HG03066 (cell line): ENCODE measurements around the gene BABAM2.

ENCODE experiments used
- ATAC-seq: cut with Tn5 transposase; IDR thresholded peaks from one replicate; pipeline ENCODE4 v1.9.1; 2021; ENCODE audit warnings: low read depth; ENCODE audit not compliant: unreplicated experiment

The BABAM2 gene

GRCh38 chr2:28291811-28292440 lies 401.4 kb downstream of the BABAM2 start:
- ATAC-seq, result no peak

GRCh38 chr2:28292491-28292890 lies 402.0 kb downstream of the BABAM2 start:
- ATAC-seq, result no peak

DNA sequence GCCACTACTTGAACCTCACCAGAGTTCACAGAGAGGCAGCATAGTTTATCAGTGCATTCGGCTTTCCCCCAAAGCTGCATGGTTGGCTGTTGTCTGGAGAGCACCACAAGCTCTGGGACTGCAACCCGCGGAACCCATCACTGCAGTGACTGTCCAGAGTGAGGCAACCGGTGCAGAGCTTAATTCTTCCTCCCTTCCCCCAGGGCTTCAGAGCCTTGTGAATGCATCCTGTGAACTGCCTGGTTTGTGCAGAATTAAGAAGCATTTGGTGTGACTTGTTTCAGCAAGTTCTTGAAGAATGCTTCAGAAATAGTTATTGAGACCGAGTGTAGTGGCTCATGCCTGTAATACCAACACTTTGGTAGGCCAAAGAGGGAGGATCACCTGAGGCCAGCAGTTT lies 402.9 kb downstream of the BABAM2 start:
- ATAC-seq, result no peak

- ATAC-seq, result no peak
These were observed 403.9 kb downstream of the BABAM2 start for GRCh38 chr2:28294451-28294850.

- ATAC-seq, result no peak
These were observed 405.7 kb downstream of the BABAM2 start for GRCh38 chr2:28296243-28296642.

DNA sequence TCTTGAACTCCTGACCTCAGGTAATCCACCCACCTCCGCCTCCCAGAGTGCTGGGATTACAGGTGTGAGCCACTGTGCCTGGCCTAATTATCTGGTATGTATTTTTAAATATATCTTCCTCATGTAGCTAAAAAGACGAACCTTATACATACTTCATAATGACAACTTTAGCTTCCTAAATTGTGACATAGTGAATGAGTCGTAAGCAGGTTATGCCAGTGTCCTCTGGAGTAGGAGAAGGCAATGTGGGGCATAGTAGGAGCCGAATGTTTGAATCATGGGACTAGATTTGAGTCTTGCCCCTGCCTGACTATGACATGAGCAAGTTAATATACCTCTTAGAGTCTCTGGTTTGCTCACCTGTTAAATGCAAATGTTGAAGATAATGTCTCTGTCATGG lies 406.4 kb downstream of the BABAM2 start:
- no peak for ATAC-seq

GRCh38 chr2:28297531-28297930 lies 407.0 kb downstream of the BABAM2 start:
- no peak for ATAC-seq

GRCh38 chr2:28298406-28298805 lies 407.9 kb downstream of the BABAM2 start:
- ATAC-seq, result no peak

- ATAC-seq, result no peak
These were observed 410.2 kb downstream of the BABAM2 start for GRCh38 chr2:28300485-28301341.

GRCh38 chr2:28305202-28305601 lies 414.7 kb downstream of the BABAM2 start:
- ATAC-seq, result no peak

GRCh38 chr2:28310107-28310506 lies 419.6 kb downstream of the BABAM2 start:
- ATAC-seq, result no peak

GRCh38 chr2:28311660-28312249 lies 421.2 kb downstream of the BABAM2 start:
- ATAC-seq, result no peak

DNA sequence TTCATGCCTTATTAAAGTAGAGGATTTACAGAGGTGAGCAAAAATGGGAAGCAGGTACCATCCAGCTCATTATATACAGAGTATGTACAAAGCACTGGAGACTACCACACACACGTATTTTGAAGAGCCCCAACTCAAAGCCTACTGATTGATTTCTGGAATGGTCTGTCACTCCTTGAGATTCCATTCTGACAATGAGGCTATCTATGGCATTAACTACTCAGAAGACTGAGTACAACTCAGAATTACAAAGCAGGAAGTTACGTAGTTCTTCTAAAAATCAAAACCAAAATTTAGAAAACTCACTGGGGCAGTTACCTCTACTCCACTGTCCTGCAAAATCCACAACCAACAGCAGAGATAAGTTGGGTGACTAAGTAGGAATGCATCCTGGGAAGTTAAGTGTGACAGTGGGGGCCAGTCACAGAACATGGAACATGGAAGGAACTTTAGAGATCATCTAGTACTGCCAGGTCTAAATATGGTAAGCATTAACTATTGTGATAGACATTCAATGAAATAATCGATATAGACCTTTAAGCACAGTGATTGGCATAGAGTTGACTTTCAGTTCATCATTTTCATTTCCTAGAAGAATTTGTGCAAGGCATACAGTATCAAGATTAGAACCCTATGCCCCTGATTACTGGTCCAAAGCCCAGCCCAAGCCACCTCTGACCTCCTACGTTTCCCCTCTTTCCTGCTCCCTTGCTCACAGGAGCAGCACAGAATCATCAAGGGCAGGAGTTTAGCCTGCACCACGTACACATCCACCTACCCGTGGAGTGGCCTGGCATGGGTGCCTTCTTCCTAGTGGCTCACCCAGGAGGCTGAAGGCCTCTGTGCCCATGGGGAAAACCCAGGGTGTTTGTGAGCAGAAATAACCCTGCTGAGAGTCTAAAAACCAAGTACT lies 422.0 kb downstream of the BABAM2 start:
- no peak for ATAC-seq

GRCh38 chr2:28313220-28313784 lies 422.8 kb downstream of the BABAM2 start:
- no peak for ATAC-seq

- no peak for ATAC-seq
These were observed 424.4 kb downstream of the BABAM2 start for GRCh38 chr2:28314968-28315367.

- no peak for ATAC-seq
These were observed 426.2 kb downstream of the BABAM2 start for GRCh38 chr2:28316546-28317335.

- no peak for ATAC-seq
These were observed 426.9 kb downstream of the BABAM2 start for GRCh38 chr2:28317390-28317789.

- ATAC-seq, result no peak
These were observed 427.5 kb downstream of the BABAM2 start for GRCh38 chr2:28318023-28318422.

DNA sequence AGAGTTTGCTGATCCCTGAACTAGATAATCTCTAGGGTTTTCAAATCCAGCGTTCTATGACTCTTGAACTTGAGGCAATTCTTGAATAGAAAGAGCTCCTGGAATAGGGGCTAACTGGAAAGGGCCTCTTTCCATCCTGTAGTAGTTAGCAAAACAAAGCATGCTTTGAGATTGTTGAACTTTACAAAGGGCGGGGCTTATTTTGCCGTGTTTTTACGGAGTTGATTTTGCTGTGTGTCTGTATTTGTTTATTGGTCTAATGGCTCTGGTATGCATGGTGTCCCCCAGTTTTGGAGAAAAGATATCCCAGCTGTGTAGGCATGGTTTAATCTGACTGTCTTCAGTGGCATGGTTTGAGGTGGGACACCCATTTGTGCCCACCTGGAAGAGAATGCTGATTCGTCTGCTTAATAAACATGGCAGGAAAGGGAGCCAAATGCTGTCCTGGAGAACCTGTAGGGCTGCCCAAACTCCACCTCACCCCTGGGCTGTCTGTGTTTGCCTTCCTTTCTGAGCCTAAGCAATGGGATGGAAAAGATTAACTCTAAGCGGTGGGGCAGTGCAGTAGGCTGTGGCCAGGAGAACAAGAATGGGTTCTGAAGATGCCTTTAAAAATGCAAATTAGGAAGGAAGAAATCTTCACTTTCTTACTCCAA lies 428.1 kb downstream of the BABAM2 start:
- no peak for ATAC-seq
